ENCODE results near the gene PLAU. TPM values are rescaled to one million over a fixed set of nuclear protein-coding genes. Genes with fewer than 3 reads are reported as not detected.
A peak's percentile ranks its signal among the peaks of the same experiment; 100 is the strongest.
"Not testable (repeated sequence)": the region's sequence is repeated elsewhere in the genome, so short reads cannot be mapped to it uniquely, and the experiment has no call there.

The PLAU gene
- total RNA-seq, 2 experiments from 2014 or later, result 0.74 to 2.0 TPM

GRCh38 chr10:73926152-73926764 is 15.3 kb downstream of the PLAU start:
- Histone ChIP-seq H3K4me3 (ENCODE audit: low read depth, low read length, poor library complexity, severe bottlenecking) (peak overlapping the region; percentile 12), H3K9me2 (ENCODE audit: insufficient read depth, low read length) (no peaks in the 10 kb centered on the region), H3K4me1 (ENCODE audit: insufficient read depth, low read length, poor library complexity, severe bottlenecking) (peaks cover 34% of the 10 kb centered on the region), H3K79me2 (ENCODE audit: insufficient read depth, low read depth, low read length) (no peaks in the 10 kb centered on the region), H3K27ac (ENCODE audit: low read depth, low read length, poor library complexity, severe bottlenecking) (peak overlapping the region; percentile 30), H3K9me3 (ENCODE audit: low read length) (no peaks in the 10 kb centered on the region), H3K4me2 (ENCODE audit: low read length) (peak overlapping the region; percentile 41), H2AFZ (ENCODE audit: low read length) (peak overlapping the region; percentile 62; the same call in 1 of the 2 replicates), H4K20me1 (ENCODE audit: insufficient read depth, low read length) (no peaks in the 10 kb centered on the region), H3K36me3 (ENCODE audit: insufficient read depth, low read length) (no peaks in the 10 kb centered on the region)
- TF ChIP-seq, protein P1, sequence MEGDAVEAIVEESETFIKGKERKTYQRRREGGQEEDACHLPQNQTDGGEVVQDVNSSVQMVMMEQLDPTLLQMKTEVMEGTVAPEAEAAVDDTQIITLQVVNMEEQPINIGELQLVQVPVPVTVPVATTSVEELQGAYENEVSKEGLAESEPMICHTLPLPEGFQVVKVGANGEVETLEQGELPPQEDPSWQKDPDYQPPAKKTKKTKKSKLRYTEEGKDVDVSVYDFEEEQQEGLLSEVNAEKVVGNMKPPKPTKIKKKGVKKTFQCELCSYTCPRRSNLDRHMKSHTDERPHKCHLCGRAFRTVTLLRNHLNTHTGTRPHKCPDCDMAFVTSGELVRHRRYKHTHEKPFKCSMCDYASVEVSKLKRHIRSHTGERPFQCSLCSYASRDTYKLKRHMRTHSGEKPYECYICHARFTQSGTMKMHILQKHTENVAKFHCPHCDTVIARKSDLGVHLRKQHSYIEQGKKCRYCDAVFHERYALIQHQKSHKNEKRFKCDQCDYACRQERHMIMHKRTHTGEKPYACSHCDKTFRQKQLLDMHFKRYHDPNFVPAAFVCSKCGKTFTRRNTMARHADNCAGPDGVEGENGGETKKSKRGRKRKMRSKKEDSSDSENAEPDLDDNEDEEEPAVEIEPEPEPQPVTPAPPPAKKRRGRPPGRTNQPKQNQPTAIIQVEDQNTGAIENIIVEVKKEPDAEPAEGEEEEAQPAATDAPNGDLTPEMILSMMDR (conservative IDR thresholded peaks at IDR 0.05; ENCODE audit: low read length), result no peak
- no peak for TF ChIP-seq EZH2phosphoT487 (IDR thresholded peaks at IDR 0.05; ENCODE audit: borderline replicate concordance, low read depth, low read length)
- DNase-seq (ENCODE audit: low spot score), result no peak
- CTCF ChIA-PET (ENCODE audit: unreplicated experiment), result no interaction called here
- no TSS peak for BruUV-seq (replicated peaks)
- intact Hi-C loops (cut with micrococcal nuclease; ENCODE audit: unreplicated experiment), result no loop called here
- POLR2A ChIA-PET, result interaction anchor here (0.8 kb wide), 1 partner anchor 32 kb away, joined by 4 read pairs; no protein-coding TSS in a partner anchor

GRCh38 chr10:73930630-73931327 is 19.8 kb downstream of the PLAU start:
- CTCF ChIA-PET (ENCODE audit: unreplicated experiment); DNase-seq (ENCODE audit: low spot score): not testable (repeated sequence)

DNA sequence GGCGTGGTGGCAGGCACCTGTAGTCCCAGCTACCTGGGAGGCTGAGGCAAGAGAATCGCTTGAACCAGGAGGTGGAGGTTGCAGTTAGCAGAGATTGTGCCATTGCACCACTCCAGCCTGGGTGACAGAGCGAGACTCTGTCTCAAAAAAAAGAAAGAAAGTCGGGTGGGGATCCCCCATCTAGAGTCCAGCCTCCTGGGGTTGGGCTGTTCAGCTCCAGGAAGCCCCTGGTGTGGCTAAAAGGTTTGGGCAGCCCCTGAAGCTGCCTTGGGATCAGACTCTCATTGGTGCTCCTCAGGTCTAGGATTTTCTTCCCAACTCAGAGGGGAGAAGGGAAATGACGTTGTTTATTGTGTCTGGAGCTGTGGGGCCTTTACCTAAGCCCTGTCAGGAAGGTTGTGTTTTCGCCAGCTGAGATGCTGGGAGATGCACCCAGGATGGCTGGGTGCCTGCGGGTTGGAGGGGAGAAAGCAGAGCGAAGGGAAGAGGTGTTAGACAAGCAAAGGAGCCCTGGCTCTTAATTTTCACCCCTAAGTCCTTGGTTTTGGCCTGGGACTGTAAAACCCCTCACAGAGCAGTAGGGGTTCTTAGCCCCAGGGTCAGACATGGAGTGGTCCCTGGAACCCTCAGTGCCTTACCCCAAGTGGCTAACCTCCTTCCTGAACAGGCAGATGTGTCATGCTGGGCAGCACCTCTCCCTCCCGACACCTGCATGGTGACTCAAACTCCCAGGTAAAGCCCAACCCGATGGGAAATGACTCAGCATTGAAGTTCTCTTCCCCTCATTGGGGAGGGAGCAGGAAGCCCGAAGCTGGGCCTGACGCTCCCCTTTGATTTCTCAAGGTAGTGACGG is 21.1 kb downstream of the PLAU start:
- no peaks in the 10 kb centered on the region for H3K36me3 ChIP-seq (ENCODE audit: insufficient read depth, low read length)
- H2AFZ ChIP-seq (ENCODE audit: low read length), result peak overlapping the region; percentile 56
- BruUV-seq (replicated peaks), result no TSS peak
- H4K20me1 ChIP-seq (ENCODE audit: insufficient read depth, low read length), result no peaks in the 10 kb centered on the region
- no peaks in the 10 kb centered on the region for H3K9me3 ChIP-seq (ENCODE audit: low read length)
- H3K4me1 ChIP-seq (ENCODE audit: insufficient read depth, low read length, poor library complexity, severe bottlenecking), result peaks cover 12% of the 10 kb centered on the region
- H3K9me2 ChIP-seq (ENCODE audit: insufficient read depth, low read length), result no peaks in the 10 kb centered on the region
- H3K27ac ChIP-seq (ENCODE audit: low read depth, low read length, poor library complexity, severe bottlenecking), result no peak overlapping the region
- H3K4me2 ChIP-seq (ENCODE audit: low read length), result peak overlapping the region; percentile 35; the same call in 1 of the 2 replicates
- ChIA-PET CTCF (ENCODE audit: unreplicated experiment) (no interaction called here), POLR2A (no interaction called here)
- H3K4me3 ChIP-seq (ENCODE audit: low read depth, low read length, poor library complexity, severe bottlenecking), result no peak overlapping the region
- H3K79me2 ChIP-seq (ENCODE audit: insufficient read depth, low read depth, low read length), result no peaks in the 10 kb centered on the region
- intact Hi-C loops (cut with micrococcal nuclease; ENCODE audit: unreplicated experiment), result no loop called here
- peak; percentile 33 for DNase-seq (ENCODE audit: low spot score)
- no peak for TF ChIP-seq EZH2phosphoT487 (IDR thresholded peaks at IDR 0.05; ENCODE audit: borderline replicate concordance, low read depth, low read length)
- TF ChIP-seq, protein P1 (conservative IDR thresholded peaks at IDR 0.05; ENCODE audit: low read length), result no peak

More at GRCh38 chr10:73930630-73931327, 19.8 kb downstream of the PLAU start:
- H3K9me2 ChIP-seq (ENCODE audit: insufficient read depth, low read length); BruUV-seq (replicated peaks); intact Hi-C loops (cut with micrococcal nuclease; ENCODE audit: unreplicated experiment); H3K79me2 ChIP-seq (ENCODE audit: insufficient read depth, low read depth, low read length); H3K4me3 ChIP-seq (ENCODE audit: low read depth, low read length, poor library complexity, severe bottlenecking); H3K4me2 ChIP-seq (ENCODE audit: low read length); H3K27ac ChIP-seq (ENCODE audit: low read depth, low read length, poor library complexity, severe bottlenecking); H4K20me1 ChIP-seq (ENCODE audit: insufficient read depth, low read length); H3K36me3 ChIP-seq (ENCODE audit: insufficient read depth, low read length); H3K9me3 ChIP-seq (ENCODE audit: low read length); POLR2A ChIA-PET; H2AFZ ChIP-seq (ENCODE audit: low read length): not testable (repeated sequence)
- peaks cover 19% of the 10 kb centered on the region for H3K4me1 ChIP-seq (ENCODE audit: insufficient read depth, low read length, poor library complexity, severe bottlenecking)

Data from OCI-LY7 (cell line).